Endothelial cell of umbilical vein (primary cell): ENCODE data around the gene PASK. TPM values are rescaled to one million over a fixed set of nuclear protein-coding genes. Genes with fewer than 3 reads are reported as not detected.

ENCODE experiments used
- BruUV-seq: library from RNA; stranded (reverse); fragments of 400-500 nt; replicated peaks from 2 replicates; lab custom pipeline; 2021; lab: Mats Ljungman, UMichigan
- CTCF ChIA-PET: fragments of 300-600, 350-600 bp; sonication (Branson Sonifier 250); formaldehyde crosslinking; loops from one replicate; lab custom pipeline; 2021; ENCODE audit warnings: antibody characterized with exemption, inconsistent platforms; lab: Charles Lee
- POLR2A ChIA-PET: fragments of 300-600, 350-600 bp; sonication (Branson Sonifier 250); formaldehyde crosslinking; loops from one replicate; lab custom pipeline; 2021; ENCODE audit warnings: antibody characterized with exemption, inconsistent platforms; lab: Charles Lee
- DNase-seq: peaks from one replicate; pipeline ENCODE4 v3.0.0-alpha.2; 2011; ENCODE audit warnings: low read depth, low spot score
- FAIRE-seq: peaks from 2 replicates; lab custom pipeline; 2011; peaks lifted over from hg19 to GRCh38; lab: Jason Lieb, UNC
- H2AFZ ChIP-seq: 2 replicates; pipeline ENCODE4 v1.6.0; 2012; ENCODE audit warnings: low read depth, low read length, control low read depth, inconsistent platforms
- H3K27ac ChIP-seq: 2 replicates; pipeline ENCODE4 v1.5.1; 2011; ENCODE audit warnings: low read depth, mild to moderate bottlenecking, control low read depth, low read length, moderate library complexity; ENCODE audit not compliant: insufficient read depth
- H3K27me3 ChIP-seq, 2 experiments: 2 replicates each; pipeline versions ENCODE4 v1.6.0 to v1.6.1; 2011; ENCODE audit warnings: low read length in 2 of 2, mixed read lengths in 1 of 2; ENCODE audit not compliant: control insufficient read depth in 2 of 2, insufficient read depth in 2 of 2
- H3K36me3 ChIP-seq, 2 experiments: 2 replicates in 1 of 2; 3 replicates in 1 of 2; pipeline ENCODE4 v1.5.1; 2011; ENCODE audit warnings: low read length in 2 of 2, mild to moderate bottlenecking in 1 of 2, moderate library complexity in 1 of 2; ENCODE audit not compliant: control insufficient read depth in 2 of 2, insufficient read depth in 2 of 2; ENCODE audit errors: extremely low read depth in 1 of 2
- H3K4me1 ChIP-seq: 3 replicates; pipeline ENCODE4 v1.5.1; 2011; ENCODE audit warnings: mild to moderate bottlenecking, low read length; ENCODE audit not compliant: control insufficient read depth, insufficient read depth; ENCODE audit errors: extremely low read depth
- H3K4me2 ChIP-seq: 2 replicates; pipeline ENCODE4 v1.6.1; 2011; ENCODE audit warnings: low read length, control low read depth, mixed read lengths; ENCODE audit not compliant: insufficient read depth
- H3K4me3 ChIP-seq, 3 experiments: fragments of 200-600 bp in 1 of 3; sonication (generic), shearing (Covaris generic) in 1 of 3; replicated peaks in 1 of 3; 2 replicates each; pipeline ENCODE4 v1.5.1; 2011 to 2016; ENCODE audit warnings: control low read depth in 3 of 3, low read length in 3 of 3, mild to moderate bottlenecking in 2 of 3, inconsistent platforms in 1 of 3, low read depth in 1 of 3, moderate library complexity in 1 of 3; ENCODE audit not compliant: insufficient read depth in 1 of 3
- H3K79me2 ChIP-seq: 2 replicates; pipeline ENCODE4 v1.6.0; 2012; ENCODE audit warnings: low read length, inconsistent platforms; ENCODE audit not compliant: control insufficient read depth, insufficient read depth
- H3K9ac ChIP-seq: replicated peaks from 2 replicates; pipeline ENCODE3; 2011; ENCODE audit warnings: low read length, control low read depth; ENCODE audit not compliant: insufficient read depth; ENCODE audit errors: extremely low read depth
- H3K9me1 ChIP-seq: replicated peaks from 3 replicates; pipeline ENCODE4 v1.6.0; 2011; ENCODE audit warnings: mild to moderate bottlenecking, low read length; ENCODE audit not compliant: control insufficient read depth, insufficient read depth; ENCODE audit errors: extremely low read depth
- H3K9me3 ChIP-seq: replicated peaks from 2 replicates; pipeline ENCODE4 v1.5.1; 2012; ENCODE audit warnings: low read length, inconsistent platforms; ENCODE audit not compliant: control insufficient read depth, insufficient read depth
- H4K20me1 ChIP-seq: replicated peaks from 2 replicates; pipeline ENCODE3; 2011; ENCODE audit warnings: mild to moderate bottlenecking, low read length; ENCODE audit not compliant: control insufficient read depth, insufficient read depth; ENCODE audit errors: extremely low read depth
- EZH2 ChIP-seq: IDR thresholded peaks from 2 replicates; pipeline ENCODE4 v1.6.1; 2012; ENCODE audit warnings: borderline replicate concordance, low read depth, mild to moderate bottlenecking, moderate library complexity, low read length, inconsistent platforms; ENCODE audit not compliant: severe bottlenecking
- FOS ChIP-seq: IDR thresholded peaks from 2 replicates; pipeline ENCODE4 v1.6.1; 2011; ENCODE audit warnings: mild to moderate bottlenecking, low read length, moderate library complexity, borderline replicate concordance; ENCODE audit not compliant: insufficient read depth
- GATA2 ChIP-seq: IDR thresholded peaks from 2 replicates; pipeline ENCODE4 v1.7.0; 2011; ENCODE audit warnings: low read depth, mild to moderate bottlenecking, moderate library complexity, mixed read lengths, low read length; ENCODE audit not compliant: insufficient read length, insufficient read depth
- JUN ChIP-seq: IDR thresholded peaks from 2 replicates; pipeline ENCODE4 v1.6.1; 2011; ENCODE audit warnings: borderline replicate concordance, low read depth; ENCODE audit not compliant: insufficient read length, insufficient read depth
- MYC ChIP-seq: IDR thresholded peaks from one replicate; pipeline ENCODE4 v1.6.1; 2011; ENCODE audit warnings: mild to moderate bottlenecking, low read depth, low read length
- POLR2A ChIP-seq: IDR thresholded peaks from 2 replicates; pipeline ENCODE4 v1.6.1; 2012; ENCODE audit warnings: low read depth, mild to moderate bottlenecking, control low read depth, low read length
- POLR2AphosphoS5 ChIP-seq: IDR thresholded peaks from 2 replicates; pipeline ENCODE4 v1.6.1; 2012; ENCODE audit warnings: low read depth, mild to moderate bottlenecking, control low read depth, low read length, moderate library complexity; ENCODE audit not compliant: insufficient read depth
- dilution Hi-C: fragments of 300-500 bp; cut with MboI; formaldehyde crosslinking; loops from one replicate; pipeline ENCODE4 v1.15.0; 2019; ENCODE audit warnings: low sequenced_read_pairs; ENCODE audit not compliant: extremely low pct_ligation_motif_present
- intact Hi-C: fragments of 100-400 bp; cut with micrococcal nuclease; formaldehyde crosslinking; loops from one replicate; pipeline ENCODE4 v1.10.0; 2022
- polyA plus RNA-seq, 4 experiments: library from polyadenylated mRNA; depleted of rRNA in 3 of 4; stranded (reverse) in 3 of 4; unstranded in 1 of 4; fragments of >200 nt; gene quantifications; 2 replicates each; pipeline versions ENCODE4 v1.2.1 to v1.2.3, GENCODE V29; 2011 to 2012; ENCODE audit warnings: missing spikeins in 1 of 4
- total RNA-seq: library from RNA; stranded (reverse); gene quantifications from 2 replicates; pipeline ENCODE4 v1.2.3, GENCODE V29; 2021
- TF ChIP-seq, protein P1 (sequence below), 2 donors: IDR thresholded peaks; 1 replicate in 1 of 2; 2 replicates in 1 of 2; pipeline ENCODE4 v1.5.1; 2011; ENCODE audit warnings: low read length in 2 of 2, mild to moderate bottlenecking in 2 of 2, moderate library complexity in 2 of 2, control low read depth in 1 of 2, inconsistent platforms in 1 of 2, low read depth in 1 of 2; ENCODE audit not compliant: insufficient read depth in 1 of 2; ENCODE audit errors: extremely low read depth in 1 of 2
- TF ChIP-seq, protein P2 (sequence below): IDR thresholded peaks from 2 replicates; pipeline ENCODE4 v1.6.1; 2011; ENCODE audit not compliant: insufficient read depth, insufficient read length

PASK gene
- total and polyA plus RNA-seq, 2 donors (not counting 3 experiments of a cell fraction or from before 2014, with no cell fraction given) = 5.7 to 17.3 TPM

DNA sequence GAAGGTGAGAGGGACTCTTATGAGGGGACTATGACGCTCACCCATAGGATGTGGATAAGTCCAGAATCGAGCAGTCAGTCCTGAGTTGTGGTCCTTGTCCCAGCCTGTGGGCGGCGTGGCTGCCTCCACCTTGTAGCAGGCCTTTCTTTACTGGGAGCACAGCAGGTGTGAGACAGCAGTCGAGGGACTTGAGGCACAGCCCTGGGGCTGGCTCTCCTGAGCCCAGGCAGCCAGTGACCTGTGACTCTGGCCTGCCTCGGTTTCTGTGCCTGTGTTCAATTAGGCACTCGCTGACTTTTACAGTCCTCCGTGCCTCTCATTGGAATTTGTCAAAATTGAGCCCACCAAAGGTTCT, 9.3 kb upstream of the PASK start:
- Histone ChIP-seq H3K36me3 (peaks cover 3 to 16% of the 10 kb centered on the region in 2 experiments), H3K4me2 (no peak overlapping the region), H3K4me3 (no peak overlapping the region), H4K20me1 (no peaks in the 10 kb centered on the region), H3K9me3 (no peaks in the 10 kb centered on the region), H3K79me2 (no peaks in the 10 kb centered on the region), H2AFZ (no peak overlapping the region), H3K9me1 (no peaks in the 10 kb centered on the region), H3K9ac (no peak overlapping the region), H3K27me3 (no peaks in the 10 kb centered on the region), H3K27ac (no peak overlapping the region), H3K4me1 (peaks cover 7% of the 10 kb centered on the region)
- TF ChIP-seq POLR2A (no peak), POLR2AphosphoS5 (no peak), GATA2 (no peak), MYC (no peak), FOS (no peak), JUN (no peak), EZH2 (no peak)
- TF ChIP-seq, protein P1, sequence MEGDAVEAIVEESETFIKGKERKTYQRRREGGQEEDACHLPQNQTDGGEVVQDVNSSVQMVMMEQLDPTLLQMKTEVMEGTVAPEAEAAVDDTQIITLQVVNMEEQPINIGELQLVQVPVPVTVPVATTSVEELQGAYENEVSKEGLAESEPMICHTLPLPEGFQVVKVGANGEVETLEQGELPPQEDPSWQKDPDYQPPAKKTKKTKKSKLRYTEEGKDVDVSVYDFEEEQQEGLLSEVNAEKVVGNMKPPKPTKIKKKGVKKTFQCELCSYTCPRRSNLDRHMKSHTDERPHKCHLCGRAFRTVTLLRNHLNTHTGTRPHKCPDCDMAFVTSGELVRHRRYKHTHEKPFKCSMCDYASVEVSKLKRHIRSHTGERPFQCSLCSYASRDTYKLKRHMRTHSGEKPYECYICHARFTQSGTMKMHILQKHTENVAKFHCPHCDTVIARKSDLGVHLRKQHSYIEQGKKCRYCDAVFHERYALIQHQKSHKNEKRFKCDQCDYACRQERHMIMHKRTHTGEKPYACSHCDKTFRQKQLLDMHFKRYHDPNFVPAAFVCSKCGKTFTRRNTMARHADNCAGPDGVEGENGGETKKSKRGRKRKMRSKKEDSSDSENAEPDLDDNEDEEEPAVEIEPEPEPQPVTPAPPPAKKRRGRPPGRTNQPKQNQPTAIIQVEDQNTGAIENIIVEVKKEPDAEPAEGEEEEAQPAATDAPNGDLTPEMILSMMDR (IDR thresholded peaks at IDR 0.05; ENCODE audit: extremely low read depth in 1 of 2, insufficient read depth in 1 of 2, low read depth in 1 of 2, low read length in 2 of 2) = no peak
- TF ChIP-seq, protein P2, sequence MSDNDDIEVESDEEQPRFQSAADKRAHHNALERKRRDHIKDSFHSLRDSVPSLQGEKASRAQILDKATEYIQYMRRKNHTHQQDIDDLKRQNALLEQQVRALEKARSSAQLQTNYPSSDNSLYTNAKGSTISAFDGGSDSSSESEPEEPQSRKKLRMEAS = no peak
- FAIRE-seq (no peak), DNase-seq (no peak)
- ChIA-PET POLR2A (no interaction called here), CTCF (no interaction called here)
- intact Hi-C loops = no loop called here
- dilution Hi-C loops = no loop called here
- no TSS peak for BruUV-seq
